GM10266 (cell line): ENCODE data around the gene MX2.
A peak's percentile ranks its signal among the peaks of the same experiment; 100 is the strongest.
"Not testable (repeated sequence)": the region's sequence is repeated elsewhere in the genome, so short reads cannot be mapped to it uniquely, and the experiment has no call there.

Source experiments
- DNase-seq: peaks from one replicate; pipeline ENCODE4 v3.0.0; 2012; ENCODE audit errors: extremely low spot score
- TF ChIP-seq, protein P1 (sequence below): IDR thresholded peaks from 2 replicates; pipeline ENCODE4 v1.5.1; 2012; ENCODE audit warnings: mild to moderate bottlenecking, low read depth; ENCODE audit not compliant: control insufficient read depth, insufficient read depth; ENCODE audit errors: missing control alignments

The MX2 gene

DNA sequence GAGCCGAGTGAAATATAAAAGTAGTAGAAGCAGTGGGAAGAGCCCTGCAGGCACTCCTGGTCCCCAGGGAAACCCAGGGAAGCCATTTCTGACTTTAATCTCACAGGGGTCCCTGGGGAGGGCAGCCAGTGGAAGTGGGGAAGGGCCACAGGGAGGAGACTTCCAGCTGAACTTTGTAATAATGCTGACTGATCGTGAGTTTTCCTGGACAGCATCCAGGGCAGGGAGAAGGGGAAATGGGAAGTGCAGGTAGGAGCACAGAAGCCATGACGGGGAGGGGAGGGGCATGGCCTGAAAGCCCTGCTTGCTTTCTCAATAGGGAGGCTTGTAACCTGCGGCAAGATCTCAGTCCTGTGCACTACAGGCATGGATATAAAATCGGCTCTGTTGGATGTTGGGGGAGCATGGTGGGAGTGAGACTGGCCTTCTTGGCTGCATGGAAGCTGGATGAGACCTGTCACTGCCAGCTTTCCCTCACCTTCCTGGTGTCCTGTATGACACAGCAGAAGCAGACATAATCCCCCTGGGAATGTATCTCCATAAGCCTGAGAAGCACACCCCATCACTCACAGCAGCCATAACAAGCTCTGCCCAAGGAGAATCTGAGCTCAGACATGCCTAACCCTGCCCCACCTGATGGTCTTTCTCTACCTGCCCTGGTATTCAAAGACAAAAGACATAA lies 49.1 kb downstream of the MX2 start:
- TF ChIP-seq, protein P1, sequence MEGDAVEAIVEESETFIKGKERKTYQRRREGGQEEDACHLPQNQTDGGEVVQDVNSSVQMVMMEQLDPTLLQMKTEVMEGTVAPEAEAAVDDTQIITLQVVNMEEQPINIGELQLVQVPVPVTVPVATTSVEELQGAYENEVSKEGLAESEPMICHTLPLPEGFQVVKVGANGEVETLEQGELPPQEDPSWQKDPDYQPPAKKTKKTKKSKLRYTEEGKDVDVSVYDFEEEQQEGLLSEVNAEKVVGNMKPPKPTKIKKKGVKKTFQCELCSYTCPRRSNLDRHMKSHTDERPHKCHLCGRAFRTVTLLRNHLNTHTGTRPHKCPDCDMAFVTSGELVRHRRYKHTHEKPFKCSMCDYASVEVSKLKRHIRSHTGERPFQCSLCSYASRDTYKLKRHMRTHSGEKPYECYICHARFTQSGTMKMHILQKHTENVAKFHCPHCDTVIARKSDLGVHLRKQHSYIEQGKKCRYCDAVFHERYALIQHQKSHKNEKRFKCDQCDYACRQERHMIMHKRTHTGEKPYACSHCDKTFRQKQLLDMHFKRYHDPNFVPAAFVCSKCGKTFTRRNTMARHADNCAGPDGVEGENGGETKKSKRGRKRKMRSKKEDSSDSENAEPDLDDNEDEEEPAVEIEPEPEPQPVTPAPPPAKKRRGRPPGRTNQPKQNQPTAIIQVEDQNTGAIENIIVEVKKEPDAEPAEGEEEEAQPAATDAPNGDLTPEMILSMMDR, result no peak
- no peak for DNase-seq

- DNase-seq, result no peak
- TF ChIP-seq, protein P1, result no peak
Observed at GRCh38 chr21:41411449-41412089, 49.7 kb downstream of the MX2 start.

DNA sequence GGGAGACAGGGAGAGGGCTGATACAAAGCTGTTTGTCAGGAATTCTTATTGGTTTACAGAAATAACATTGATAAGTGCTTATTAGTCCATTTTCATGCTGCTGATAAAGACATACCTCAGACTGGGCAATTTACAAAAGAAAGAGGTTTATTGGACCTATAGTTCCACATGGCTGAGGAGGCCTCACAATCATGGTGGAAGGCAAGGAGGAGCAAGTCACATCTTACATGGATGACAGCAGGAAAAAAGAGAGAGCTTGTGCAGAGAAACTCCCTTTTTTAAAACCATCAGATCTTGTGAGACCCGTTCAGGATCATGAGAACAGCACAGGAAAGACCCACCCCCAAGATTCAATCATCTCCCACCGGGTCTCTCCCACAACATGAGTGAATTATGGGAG lies 55.7 kb downstream of the MX2 start:
- DNase-seq, result not testable (repeated sequence)

DNA sequence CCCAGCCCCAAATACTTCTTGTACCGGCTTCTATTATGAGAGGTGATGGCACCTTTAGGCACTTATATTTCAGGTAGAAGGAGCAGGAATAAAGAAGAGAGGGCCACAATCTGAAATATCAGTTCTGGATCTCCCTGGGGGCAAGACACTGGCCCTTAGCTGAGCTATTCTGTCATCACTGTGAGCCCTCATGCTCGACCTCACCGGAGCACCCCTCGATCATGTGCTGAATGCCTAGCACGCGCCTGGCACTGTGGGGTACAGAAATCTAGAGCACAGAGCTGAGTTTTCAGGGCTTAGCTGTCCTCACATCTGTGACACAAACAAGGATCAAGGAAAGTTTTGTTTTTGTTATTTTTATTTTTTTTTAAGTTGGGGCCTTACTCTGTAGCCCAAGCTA lies 56.6 kb downstream of the MX2 start:
- TF ChIP-seq, protein P1, result no peak
- no peak for DNase-seq

DNA sequence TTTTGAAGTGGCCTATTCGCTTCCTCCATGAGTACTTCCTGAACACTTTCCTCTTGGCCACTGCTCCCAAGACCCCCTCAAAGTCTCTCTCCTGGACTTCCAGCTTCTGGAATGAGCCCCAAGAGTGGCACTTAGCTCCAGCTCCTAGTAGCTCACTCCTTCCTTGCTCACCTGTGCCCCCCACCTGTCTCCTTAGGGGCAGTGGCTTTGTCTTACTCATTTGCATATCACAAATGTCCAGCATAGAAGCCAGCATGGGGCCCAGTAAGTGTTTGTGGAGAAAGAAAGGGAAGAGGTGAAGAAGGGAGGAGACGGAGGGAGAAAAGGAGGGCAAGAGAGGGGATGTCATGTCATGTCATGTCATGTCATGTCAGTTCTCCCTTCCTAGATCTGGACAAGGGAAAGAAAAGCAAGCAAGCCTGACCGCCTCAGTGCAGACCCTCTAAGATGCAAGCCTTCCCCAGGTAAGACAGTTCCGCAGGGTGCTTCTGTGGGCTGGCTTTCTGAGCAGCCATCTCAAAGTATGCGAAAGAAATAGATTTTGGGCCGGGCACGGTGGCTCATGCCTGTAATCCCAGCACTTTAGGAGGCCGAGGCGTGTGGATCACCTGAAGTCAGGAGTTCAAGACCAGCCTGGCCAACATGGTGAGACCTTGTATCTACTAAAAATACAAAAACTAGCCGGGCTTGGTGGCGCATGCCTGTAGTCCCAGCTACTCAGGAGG lies 57.3 kb downstream of the MX2 start:
- TF ChIP-seq, protein P1, result no peak

GRCh38 chr21:41419921-41420862 lies 58.4 kb downstream of the MX2 start:
- peak; percentile 57 for DNase-seq
- TF ChIP-seq, protein P1, result no peak

More for the DNA sequence above, 57.3 kb downstream of the MX2 start:
- DNase-seq, result no peak

DNA sequence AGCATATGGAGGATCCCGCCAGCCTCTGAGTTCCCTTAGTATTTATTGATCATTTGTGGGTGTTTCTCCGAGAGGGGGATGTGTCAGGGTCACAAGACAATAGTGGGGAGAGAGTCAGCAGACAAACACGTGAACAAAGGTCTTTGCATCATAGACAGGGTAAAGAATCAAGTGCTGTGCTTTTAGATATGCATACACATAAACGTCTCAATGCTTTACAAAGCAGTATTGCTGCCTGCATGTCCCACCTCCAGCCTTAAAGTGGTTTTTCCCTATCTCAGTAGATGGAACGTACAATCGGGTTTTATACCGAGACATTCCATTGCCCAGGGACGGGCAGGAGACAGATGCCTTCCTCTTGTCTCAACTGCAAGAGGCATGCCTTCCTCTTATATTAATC lies 59.2 kb downstream of the MX2 start:
- DNase-seq, result not testable (repeated sequence)
